ENCODE data around the gene CAPZB.

The CAPZB gene

GRCh38 chr1:19357299-19357986 is 127.9 kb downstream of the CAPZB start:
- TF ChIP-seq FOXP2 (optimal IDR thresholded peaks at IDR 0.05; ENCODE audit: borderline replicate concordance, extremely low read depth, extremely low read length, insufficient read depth), result no peak
- no peak for TF ChIP-seq POLR2AphosphoS5 (IDR thresholded peaks at IDR 0.05; ENCODE audit: low read depth, low read length)
- no peak for TF ChIP-seq SIN3A (IDR thresholded peaks at IDR 0.05; ENCODE audit: borderline replicate concordance, insufficient read depth, low read length)
- TF ChIP-seq REST (IDR thresholded peaks at IDR 0.05; ENCODE audit: insufficient read depth in 1 of 2, low read depth in 2 of 2, low read length in 2 of 2), result no peak
- TF ChIP-seq TAF1 (IDR thresholded peaks at IDR 0.05; ENCODE audit: borderline replicate concordance, insufficient read depth, low read length), result no peak

GRCh38 chr1:19356266-19356665 is 129.1 kb downstream of the CAPZB start:
- TF ChIP-seq SIN3A (IDR thresholded peaks at IDR 0.05; ENCODE audit: borderline replicate concordance, insufficient read depth, low read length), result no peak
- no peak for TF ChIP-seq POLR2AphosphoS5 (IDR thresholded peaks at IDR 0.05; ENCODE audit: low read depth, low read length)
- TF ChIP-seq FOXP2 (optimal IDR thresholded peaks at IDR 0.05; ENCODE audit: borderline replicate concordance, extremely low read depth, extremely low read length, insufficient read depth), result no peak
- no peak for TF ChIP-seq TAF1 (IDR thresholded peaks at IDR 0.05; ENCODE audit: borderline replicate concordance, insufficient read depth, low read length)
- TF ChIP-seq REST (IDR thresholded peaks at IDR 0.05; ENCODE audit: insufficient read depth in 1 of 2, low read depth in 2 of 2, low read length in 2 of 2), result no peak

GRCh38 chr1:19354531-19354981 is 130.8 kb downstream of the CAPZB start:
- TF ChIP-seq FOXP2 (optimal IDR thresholded peaks at IDR 0.05; ENCODE audit: borderline replicate concordance, extremely low read depth, extremely low read length, insufficient read depth) (no peak), POLR2AphosphoS5 (IDR thresholded peaks at IDR 0.05; ENCODE audit: low read depth, low read length) (no peak), TAF1 (IDR thresholded peaks at IDR 0.05; ENCODE audit: borderline replicate concordance, insufficient read depth, low read length) (no peak), REST (IDR thresholded peaks at IDR 0.05; ENCODE audit: insufficient read depth in 1 of 2, low read depth in 2 of 2, low read length in 2 of 2) (no peak), SIN3A (IDR thresholded peaks at IDR 0.05; ENCODE audit: borderline replicate concordance, insufficient read depth, low read length) (no peak)

- TF ChIP-seq SIN3A (IDR thresholded peaks at IDR 0.05; ENCODE audit: borderline replicate concordance, insufficient read depth, low read length) (no peak), POLR2AphosphoS5 (IDR thresholded peaks at IDR 0.05; ENCODE audit: low read depth, low read length) (no peak), FOXP2 (optimal IDR thresholded peaks at IDR 0.05; ENCODE audit: borderline replicate concordance, extremely low read depth, extremely low read length, insufficient read depth) (no peak), TAF1 (IDR thresholded peaks at IDR 0.05; ENCODE audit: borderline replicate concordance, insufficient read depth, low read length) (no peak), REST (IDR thresholded peaks at IDR 0.05; ENCODE audit: insufficient read depth in 1 of 2, low read depth in 2 of 2, low read length in 2 of 2) (no peak)
Measured at GRCh38 chr1:19353596-19353995, 131.7 kb downstream of the CAPZB start.
